ENCODE data around the gene DOCK2.
A peak's percentile ranks its signal among the peaks of the same experiment; 100 is the strongest.
"Not testable (repeated sequence)": the region's sequence is repeated elsewhere in the genome, so short reads cannot be mapped to it uniquely, and the experiment has no call there.

The DOCK2 gene

GRCh38 chr5:169785771-169786618, 148.9 kb downstream of the DOCK2 start:
- no peak for DNase-seq (ENCODE audit: low read depth in 4 of 4, low spot score in 1 of 4)

- no peak for DNase-seq (ENCODE audit: low read depth in 4 of 4, low spot score in 1 of 4)
Observed at GRCh38 chr5:169788168-169788567, 151.1 kb downstream of the DOCK2 start.

GRCh38 chr5:169789417-169789940, 152.4 kb downstream of the DOCK2 start:
- no peak for DNase-seq (ENCODE audit: low read depth in 4 of 4, low spot score in 1 of 4)

- DNase-seq (ENCODE audit: low read depth in 4 of 4, low spot score in 1 of 4), result no peak
Observed at GRCh38 chr5:169791251-169791650, 154.2 kb downstream of the DOCK2 start.

GRCh38 chr5:169795338-169795737, 158.3 kb downstream of the DOCK2 start:
- DNase-seq (ENCODE audit: low read depth in 4 of 4, low spot score in 1 of 4), result no peak

- DNase-seq (ENCODE audit: low read depth in 4 of 4, low spot score in 1 of 4), result no peak
Observed at GRCh38 chr5:169796731-169797130, 159.7 kb downstream of the DOCK2 start.

- DNase-seq (ENCODE audit: low read depth in 4 of 4, low spot score in 1 of 4), result no peak
Observed at GRCh38 chr5:169797577-169797976, 160.5 kb downstream of the DOCK2 start.

GRCh38 chr5:169798438-169798837, 161.4 kb downstream of the DOCK2 start:
- no peak for DNase-seq (ENCODE audit: low read depth in 4 of 4, low spot score in 1 of 4)

GRCh38 chr5:169798906-169799660, 162.0 kb downstream of the DOCK2 start:
- DNase-seq (ENCODE audit: low read depth in 4 of 4, low spot score in 1 of 4), result no peak

GRCh38 chr5:169801324-169801777, 164.3 kb downstream of the DOCK2 start:
- no peak for DNase-seq (ENCODE audit: low read depth in 4 of 4, low spot score in 1 of 4)

- DNase-seq (ENCODE audit: low read depth in 4 of 4, low spot score in 1 of 4), result no peak
Observed at GRCh38 chr5:169801781-169802180, 164.7 kb downstream of the DOCK2 start.

- no peak for DNase-seq (ENCODE audit: low read depth in 4 of 4, low spot score in 1 of 4)
Observed at GRCh38 chr5:169803077-169803981, 166.3 kb downstream of the DOCK2 start.

GRCh38 chr5:169804861-169805260, 167.8 kb downstream of the DOCK2 start:
- no peak for DNase-seq (ENCODE audit: low read depth in 4 of 4, low spot score in 1 of 4)

GRCh38 chr5:169805527-169805934, 168.5 kb downstream of the DOCK2 start:
- DNase-seq (ENCODE audit: low read depth in 4 of 4, low spot score in 1 of 4), result peak; percentile 4 to 58 (median 23)

- DNase-seq (ENCODE audit: low read depth in 4 of 4, low spot score in 1 of 4), result no peak
Observed at GRCh38 chr5:169805937-169806700, 169.0 kb downstream of the DOCK2 start.

- DNase-seq (ENCODE audit: low read depth in 4 of 4, low spot score in 1 of 4), result no peak
Observed at GRCh38 chr5:169808118-169808581, 171.1 kb downstream of the DOCK2 start.

- not testable (repeated sequence) for DNase-seq (ENCODE audit: low read depth in 4 of 4, low spot score in 1 of 4)
Observed at GRCh38 chr5:169808880-169809279, 171.8 kb downstream of the DOCK2 start.

- DNase-seq (ENCODE audit: low read depth in 4 of 4, low spot score in 1 of 4), result no peak
Observed at GRCh38 chr5:169809281-169809680, 172.2 kb downstream of the DOCK2 start.

- DNase-seq (ENCODE audit: low read depth in 4 of 4, low spot score in 1 of 4), result no peak
Observed at GRCh38 chr5:169810524-169810923, 173.4 kb downstream of the DOCK2 start.

- DNase-seq (ENCODE audit: low read depth in 4 of 4, low spot score in 1 of 4), result no peak
Observed at GRCh38 chr5:169811023-169811422, 173.9 kb downstream of the DOCK2 start.

Data from stimulated activated CD4-positive, alpha-beta T cell treated with anti-CD3 and anti-CD28 coated beads, Interleukin-1b, Interleukin-23, amount 100 ng/mL, for 24 hours (primary cell).